GM12891 (cell line): ENCODE measurements around the gene OR9G1.

Experiments
- DNase-seq: peaks from one replicate; pipeline ENCODE4 v3.0.0; 2011; ENCODE audit warnings: low spot score; ENCODE audit not compliant: insufficient read length
- FAIRE-seq: peaks from 2 replicates; lab custom pipeline; 2011; peaks lifted over from hg19 to GRCh38; lab: Jason Lieb, UNC
- PAX5 ChIP-seq: IDR thresholded peaks from 2 replicates; pipeline ENCODE4 v1.6.1; 2011; ENCODE audit warnings: low read length, moderate library complexity, mild to moderate bottlenecking; ENCODE audit not compliant: insufficient read depth, severe bottlenecking
- POLR2A ChIP-seq: IDR thresholded peaks from 2 replicates; pipeline ENCODE4 v1.6.1; 2011; ENCODE audit warnings: low read depth, low read length, control low read depth
- POLR2AphosphoS5 ChIP-seq: IDR thresholded peaks from 2 replicates; pipeline ENCODE4 v1.6.1; 2011; ENCODE audit warnings: low read depth, low read length, control low read depth
- POU2F2 ChIP-seq: IDR thresholded peaks from 2 replicates; pipeline ENCODE4 v1.6.1; 2011; ENCODE audit warnings: low read depth, mild to moderate bottlenecking, control low read depth, low read length, moderate library complexity
- SPI1 ChIP-seq: IDR thresholded peaks from 2 replicates; pipeline ENCODE4 v1.6.1; 2011; ENCODE audit warnings: low read depth, low read length, control low read depth
- TAF1 ChIP-seq: IDR thresholded peaks from 2 replicates; pipeline ENCODE4 v1.6.1; 2011; ENCODE audit warnings: low read depth, low read length, control low read depth

Gene OR9G1

DNA sequence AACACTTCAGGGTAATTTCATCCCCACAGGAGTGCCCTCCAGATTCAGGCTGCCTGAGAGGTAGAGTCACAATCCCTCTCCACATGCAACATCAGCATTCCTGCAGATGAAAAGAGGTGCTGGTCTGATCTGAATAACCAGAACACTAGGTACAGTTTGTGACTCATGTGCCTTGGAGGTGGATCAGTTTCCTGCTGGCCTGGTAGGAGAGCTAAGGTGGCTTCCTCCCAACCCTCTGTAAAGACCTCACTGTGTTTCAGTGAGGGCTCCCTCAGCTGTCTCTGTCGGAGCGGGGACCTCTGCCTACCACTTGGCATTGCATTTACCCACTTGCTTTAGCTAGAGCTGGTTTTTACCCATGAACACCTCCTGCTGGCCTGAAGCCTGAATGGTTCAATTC is 7.6 kb downstream of the OR9G1 start:
- DNase-seq, result no peak
- TF ChIP-seq SPI1 (no peak), POLR2AphosphoS5 (no peak), POLR2A (no peak), PAX5 (no peak), TAF1 (no peak), POU2F2 (no peak)
- no peak for FAIRE-seq

DNA sequence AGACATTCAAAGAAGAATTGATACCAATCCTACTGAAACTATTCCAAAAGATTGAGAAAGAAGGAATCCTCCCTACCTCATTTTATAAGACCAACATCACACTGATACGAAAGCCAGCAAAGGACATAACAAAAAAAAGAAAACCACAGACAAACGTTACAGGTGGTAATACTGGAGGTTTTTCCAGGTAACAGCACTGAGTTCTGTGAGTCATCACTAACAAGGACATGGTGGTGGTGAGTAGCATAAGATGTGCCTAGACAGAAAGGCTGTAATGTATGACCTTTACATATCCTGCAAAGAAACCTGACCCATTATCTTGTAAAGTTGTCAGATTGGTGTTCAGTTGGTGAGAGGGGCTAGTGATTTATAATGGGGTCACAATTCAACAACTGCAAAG is 15.3 kb downstream of the OR9G1 start:
- DNase-seq (no peak), FAIRE-seq (no peak)
- no peak for TF ChIP-seq SPI1
- no peak for TF ChIP-seq POU2F2
- no peak for TF ChIP-seq POLR2AphosphoS5
- TF ChIP-seq POLR2A, result no peak
- TF ChIP-seq TAF1, result no peak
- no peak for TF ChIP-seq PAX5

DNA sequence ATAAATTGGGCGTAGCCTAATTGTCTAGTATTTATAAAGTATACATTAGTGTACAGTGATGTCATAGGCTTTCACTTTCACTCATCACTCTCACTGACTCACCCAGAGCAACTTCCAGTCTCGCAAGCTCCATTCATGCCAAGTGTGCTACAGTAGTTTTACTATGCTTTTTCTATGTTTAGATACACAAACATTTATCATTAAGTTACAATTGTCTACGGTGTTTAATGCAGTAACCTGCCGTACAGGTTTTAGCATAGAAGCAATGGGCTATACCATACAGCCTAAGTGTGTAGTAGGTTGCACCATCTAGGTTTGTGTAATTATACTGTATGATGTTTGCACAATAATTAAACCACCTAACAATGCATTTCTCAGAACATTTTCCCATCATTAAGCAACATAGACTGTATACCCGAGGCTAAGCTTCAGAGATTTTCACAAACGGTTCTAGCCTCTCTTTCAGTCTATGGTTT is 17.5 kb downstream of the OR9G1 start:
- no peak for FAIRE-seq
- DNase-seq, result no peak
- TF ChIP-seq POLR2A (no peak), PAX5 (no peak), TAF1 (no peak), POLR2AphosphoS5 (no peak), SPI1 (no peak), POU2F2 (no peak)

DNA sequence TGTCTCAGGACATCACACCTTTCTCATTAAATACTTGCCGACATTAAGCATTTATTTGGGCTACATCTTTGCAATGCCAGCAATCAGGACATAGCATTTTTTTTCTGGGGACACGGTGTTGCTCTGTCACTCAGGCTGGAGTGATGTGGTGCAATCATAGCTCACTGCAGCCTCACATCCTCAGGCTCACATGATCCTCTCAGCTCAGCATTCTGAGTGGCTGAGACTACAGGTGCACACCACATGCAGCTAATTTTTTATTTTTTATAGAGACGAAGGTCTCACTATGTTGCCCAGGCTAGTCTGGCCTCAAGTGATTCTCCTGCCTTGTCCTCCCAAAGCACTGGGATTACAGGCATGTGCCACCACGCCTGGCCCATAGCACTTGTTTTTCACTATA is 21.6 kb downstream of the OR9G1 start:
- no peak for FAIRE-seq
- DNase-seq, result no peak
- TF ChIP-seq POU2F2 (no peak), SPI1 (no peak), POLR2A (no peak), PAX5 (no peak), POLR2AphosphoS5 (no peak), TAF1 (no peak)

DNA sequence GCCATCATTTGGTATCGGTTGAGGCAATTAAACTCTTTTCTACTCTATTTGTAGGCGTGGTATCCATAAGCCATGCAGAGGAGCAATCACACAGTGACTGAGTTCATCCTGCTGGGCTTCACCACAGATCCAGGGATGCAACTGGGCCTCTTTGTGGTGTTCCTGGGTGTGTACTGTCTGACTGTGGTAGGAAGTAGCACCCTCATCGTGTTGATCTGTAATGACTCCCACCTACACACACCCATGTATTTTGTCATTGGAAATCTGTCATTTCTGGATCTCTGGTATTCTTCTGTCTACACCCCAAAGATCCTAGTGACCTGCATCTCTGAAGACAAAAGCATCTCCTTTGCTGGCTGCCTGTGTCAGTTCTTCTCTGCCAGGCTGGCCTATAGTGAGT is 41.2 kb downstream of the OR9G1 start:
- FAIRE-seq (no peak), DNase-seq (no peak)
- TF ChIP-seq TAF1, result no peak
- TF ChIP-seq PAX5, result no peak
- no peak for TF ChIP-seq SPI1
- no peak for TF ChIP-seq POLR2AphosphoS5
- TF ChIP-seq POU2F2, result no peak
- no peak for TF ChIP-seq POLR2A

DNA sequence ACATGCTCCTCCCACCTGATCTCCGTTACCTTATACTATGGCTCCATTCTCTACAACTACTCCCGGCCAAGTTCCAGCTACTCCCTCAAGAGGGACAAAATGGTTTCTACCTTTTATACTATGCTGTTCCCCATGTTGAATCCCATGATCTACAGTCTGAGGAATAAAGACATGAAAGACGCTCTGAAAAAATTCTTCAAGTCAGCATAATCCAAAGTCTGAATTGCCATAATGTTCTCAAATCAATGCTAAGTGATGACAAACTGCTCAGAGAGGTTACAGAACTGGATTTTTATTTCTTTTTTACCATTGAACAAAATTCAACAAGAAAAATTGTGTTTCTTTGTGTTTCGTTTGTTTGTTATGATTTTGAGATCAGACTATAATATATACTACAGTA is 42.0 kb downstream of the OR9G1 start:
- DNase-seq, result no peak
- no peak for TF ChIP-seq POU2F2
- no peak for FAIRE-seq

DNA sequence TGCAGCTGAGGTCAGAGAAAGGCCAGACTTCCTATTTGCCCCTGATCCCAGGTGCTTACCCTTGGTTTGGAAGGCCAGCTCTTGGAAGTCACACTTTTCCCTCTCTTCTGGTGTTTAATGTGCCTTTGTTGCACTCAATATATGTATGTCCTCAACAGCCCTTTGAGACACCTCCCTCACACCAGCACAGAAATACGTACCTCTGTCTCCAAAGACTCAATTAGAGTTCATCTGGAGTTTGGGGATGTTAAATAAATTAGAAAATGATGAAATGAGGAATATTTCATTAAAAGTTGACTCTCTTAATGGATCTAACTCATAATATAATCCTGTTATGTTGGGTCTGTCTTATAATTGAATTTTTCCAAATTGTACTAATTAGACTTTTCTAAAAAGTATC is 49.7 kb downstream of the OR9G1 start, which contains the start of gene OR9G4:
TSS of gene OR9G4 (minus strand) at position 101 of the 400 bp plus-strand sequence. CDS start 4,931 bp downstream, outside the sequence.
- DNase-seq (no peak), FAIRE-seq (no peak)
- TF ChIP-seq POLR2AphosphoS5, result no peak
- TF ChIP-seq POLR2A, result no peak
- TF ChIP-seq PAX5, result no peak
- no peak for TF ChIP-seq POU2F2
- TF ChIP-seq TAF1, result no peak
- no peak for TF ChIP-seq SPI1

DNA sequence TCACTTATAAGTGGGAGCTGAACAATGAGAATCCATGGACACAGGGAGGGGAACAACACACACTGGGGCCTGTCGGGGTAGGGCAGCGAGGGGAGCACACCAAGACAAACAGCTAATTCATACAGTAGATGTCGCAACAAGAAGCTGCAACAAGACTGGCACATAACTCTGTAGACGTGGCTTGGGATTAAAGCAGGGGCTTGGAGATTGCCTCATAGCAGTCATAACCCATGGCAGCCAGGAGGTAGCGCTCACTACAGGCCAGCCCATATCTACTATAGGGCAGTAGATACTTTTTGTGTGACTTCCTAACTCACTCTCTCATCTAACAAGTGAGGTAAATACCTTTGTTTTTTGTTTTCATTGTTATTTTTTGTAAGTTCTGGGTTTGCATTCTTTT is 51.3 kb downstream of the OR9G1 start:
- no peak for TF ChIP-seq PAX5
- no peak for FAIRE-seq
- DNase-seq, result no peak

DNA sequence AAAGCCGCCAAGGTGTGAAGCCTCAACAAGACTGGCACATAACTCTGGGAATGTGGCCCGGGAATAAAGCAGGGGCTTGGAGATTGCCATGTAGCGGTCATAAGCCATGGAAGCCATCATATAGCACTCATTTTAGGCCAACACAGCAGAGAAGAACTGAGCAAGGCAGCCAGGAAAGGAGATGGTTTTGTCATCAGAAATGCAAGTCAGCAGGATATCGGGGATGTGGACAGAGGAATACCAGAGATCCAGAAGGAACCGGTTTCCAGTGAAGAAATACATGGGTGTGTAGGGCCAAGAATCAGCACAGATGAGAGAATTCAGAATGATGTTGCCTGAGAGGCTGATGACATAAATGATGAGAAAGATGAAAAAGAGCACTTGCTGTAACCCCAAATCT is 52.6 kb downstream of the OR9G1 start:
- DNase-seq (no peak), FAIRE-seq (no peak)
- TF ChIP-seq POU2F2 (no peak), TAF1 (no peak)
